22Rv1 (cell line): ENCODE results near the gene P2RX3.

Source experiments
- H3K27ac ChIP-seq: fragments of 450-650 bp; 2 replicates; pipeline ENCODE4 v1.5.1; 2017
- CTCF ChIP-seq: fragments of 450-650 bp; IDR thresholded peaks from 2 replicates; pipeline ENCODE4 v1.5.1; 2017; ENCODE audit warnings: mild to moderate bottlenecking
- ZFX ChIP-seq: fragments of 450-650 bp; IDR thresholded peaks from 2 replicates; pipeline ENCODE4 v1.6.1; 2017; ENCODE audit warnings: antibody characterized with exemption, borderline replicate concordance

The P2RX3 gene

GRCh38 chr11:57348052-57348451 lies 9.9 kb downstream of the P2RX3 start:
- no peak overlapping the region for H3K27ac ChIP-seq
- TF ChIP-seq CTCF (no peak), ZFX (no peak)

- H3K27ac ChIP-seq = no peak overlapping the region
- TF ChIP-seq ZFX (no peak), CTCF (no peak)
These were observed 10.6 kb downstream of the P2RX3 start for GRCh38 chr11:57348636-57349313.

- peak; percentile 96 for TF ChIP-seq CTCF
- no peak for TF ChIP-seq ZFX
- H3K27ac ChIP-seq = no peak overlapping the region
These were observed 11.5 kb downstream of the P2RX3 start for GRCh38 chr11:57349491-57350274.

- no peak for TF ChIP-seq ZFX
- TF ChIP-seq CTCF = no peak
- no peak overlapping the region for H3K27ac ChIP-seq
These were observed 14.9 kb downstream of the P2RX3 start for GRCh38 chr11:57353036-57353435.

- TF ChIP-seq CTCF = no peak
- no peak for TF ChIP-seq ZFX
- H3K27ac ChIP-seq = no peak overlapping the region
These were observed 15.3 kb downstream of the P2RX3 start for GRCh38 chr11:57353446-57353845.

- no peak overlapping the region for H3K27ac ChIP-seq
- no peak for TF ChIP-seq ZFX
- no peak for TF ChIP-seq CTCF
These were observed 15.7 kb downstream of the P2RX3 start for GRCh38 chr11:57353852-57354251.

- no peak for TF ChIP-seq CTCF
- no peak for TF ChIP-seq ZFX
- H3K27ac ChIP-seq = no peak overlapping the region
These were observed 16.5 kb downstream of the P2RX3 start for GRCh38 chr11:57354699-57355098.
